Stomach (tissue), 9 donors: ENCODE data around the gene ZRSR2. TPM values are rescaled to one million over a fixed set of nuclear protein-coding genes. Genes with fewer than 3 reads are reported as not detected.

Source experiments
- DNase-seq, 2 donors: peaks; one replicate each; pipeline versions ENCODE4 v3.0.0 to v3.0.0-alpha.2; 2013 to 2019
- H3K27ac ChIP-seq, 5 donors: fragments of 200-600 bp in 4 of 5; sonication (generic) in 4 of 5; one replicate each; pipeline ENCODE4 v1.5.1; 2013 to 2019; ENCODE audit warnings: mild to moderate bottlenecking in 1 of 5, moderate library complexity in 1 of 5
- H3K27me3 ChIP-seq, 3 donors: fragments of 200-600 bp; sonication (generic); one replicate each; pipeline ENCODE4 v1.5.1; 2017 to 2019; ENCODE audit warnings: mixed run types in 1 of 3
- H3K36me3 ChIP-seq, 4 donors: fragments of 200-600 bp; sonication (generic); 1 replicate in 3 of 4; 2 replicates in 1 of 4; pipeline ENCODE4 v1.5.1; 2016 to 2019
- H3K4me1 ChIP-seq, 4 donors: fragments of 200-600 bp; sonication (generic); one replicate each; pipeline ENCODE4 v1.5.1; 2016 to 2019
- H3K4me3 ChIP-seq, 4 donors: fragments of 200-600 bp; sonication (generic) in 3 of 4; one replicate each; pipeline ENCODE4 v1.5.1; 2016 to 2019; ENCODE audit warnings: mild to moderate bottlenecking in 1 of 4
- H3K9me3 ChIP-seq, 4 donors: fragments of 200-600 bp; sonication (generic); one replicate each; pipeline ENCODE4 v1.5.1; 2016 to 2019
- EP300 ChIP-seq: sonication (generic); formaldehyde crosslinking; IDR thresholded peaks from one replicate; pipeline ENCODE4 v1.6.1; 2017; ENCODE audit warnings: antibody characterized with exemption
- POLR2A ChIP-seq, 4 donors: fragments of 450-650 bp; IDR thresholded peaks; one replicate each; pipeline ENCODE4 v1.6.1; 2016; ENCODE audit warnings: antibody characterized with exemption in 4 of 4, control low read depth in 2 of 4, mild to moderate bottlenecking in 1 of 4, moderate library complexity in 1 of 4
- POLR2AphosphoS5 ChIP-seq, 3 donors: sonication (generic); formaldehyde crosslinking; IDR thresholded peaks; one replicate each; pipeline ENCODE4 v1.6.1; 2016; ENCODE audit warnings: antibody characterized with exemption in 3 of 3
- WGBS, 5 donors: extraction: QIAGEN DNeasy Blood & Tissue Kit in 3 of 5; methylation state at CpG; one replicate each; pipeline versions ENCODE4 v1.1.5 to v1.1.7; 2013 to 2018; 5-methylcytosine and 5-hydroxymethylcytosine counted together
- intact Hi-C: fragments of 100-400 bp; cut with DNase I; formaldehyde crosslinking; loops from one replicate; pipeline ENCODE4 v1.15.1; 2023; ENCODE audit warnings: low total_unique reads
- polyA plus RNA-seq, 3 donors: library from polyadenylated mRNA; stranded (reverse); fragments of 200-250 nt; gene quantifications; one replicate each; pipeline ENCODE4 v1.2.3, GENCODE V29; 2013
- total RNA-seq, 5 donors: library from RNA; depleted of rRNA; stranded (reverse); fragments of >200 nt; gene quantifications; one replicate each; pipeline versions ENCODE4 v1.1.0 to v1.2.3, GENCODE V29; 2014 to 2016
- TF ChIP-seq, protein P1 (sequence below), 7 experiments: fragments of 450-650 bp in 4 of 7; fragments of 200-600 bp in 3 of 7; sonication (generic) in 3 of 7; IDR thresholded peaks; one replicate each; pipeline ENCODE4 v1.5.1; 2016 to 2019; ENCODE audit warnings: antibody characterized with exemption in 7 of 7, control low read depth in 2 of 7, mild to moderate bottlenecking in 1 of 7
- donor health status: healthy with polysubstance abuse.
- donor health status: Bipolar disorder and iron deficiency.
- donor health status: healthy.

The ZRSR2 gene
- total and polyA plus RNA-seq, 8 donors: 1.4 to 26.4 (median 14.1) TPM

DNA sequence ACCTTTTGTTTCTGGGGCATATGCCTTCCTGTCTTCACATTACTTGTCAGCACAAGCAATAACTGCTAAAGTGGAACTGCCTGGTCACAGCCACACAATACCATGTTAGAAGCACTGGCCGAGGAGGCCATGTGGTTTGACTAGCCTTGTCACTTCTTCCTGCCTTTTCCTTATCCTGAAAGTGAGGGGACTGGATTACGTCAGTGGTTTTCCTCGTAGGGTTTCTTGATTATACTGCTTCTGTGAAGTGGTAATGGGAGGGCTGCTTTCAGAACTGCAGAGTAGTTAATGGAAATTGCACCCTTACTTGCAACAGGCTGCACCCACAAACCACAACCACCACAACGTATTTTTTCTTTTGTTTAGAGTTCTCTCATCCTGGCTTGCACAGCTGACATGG, 26.6 kb downstream of the ZRSR2 start:
- Histone ChIP-seq H3K36me3 (peaks cover 0 to 99% (median 90%) of the 10 kb centered on the region in 4 donors), H3K27me3 (no peaks in the 10 kb centered on the region), H3K4me3 (no peak overlapping the region), H3K9me3 (no peaks in the 10 kb centered on the region), H3K27ac (no peak overlapping the region), H3K4me1 (no peaks in the 10 kb centered on the region)
- DNase-seq: peak in 1 of 2 donors; percentile 18
- TF ChIP-seq POLR2A (IDR thresholded peaks at IDR 0.05): no peak
- TF ChIP-seq, protein P1, sequence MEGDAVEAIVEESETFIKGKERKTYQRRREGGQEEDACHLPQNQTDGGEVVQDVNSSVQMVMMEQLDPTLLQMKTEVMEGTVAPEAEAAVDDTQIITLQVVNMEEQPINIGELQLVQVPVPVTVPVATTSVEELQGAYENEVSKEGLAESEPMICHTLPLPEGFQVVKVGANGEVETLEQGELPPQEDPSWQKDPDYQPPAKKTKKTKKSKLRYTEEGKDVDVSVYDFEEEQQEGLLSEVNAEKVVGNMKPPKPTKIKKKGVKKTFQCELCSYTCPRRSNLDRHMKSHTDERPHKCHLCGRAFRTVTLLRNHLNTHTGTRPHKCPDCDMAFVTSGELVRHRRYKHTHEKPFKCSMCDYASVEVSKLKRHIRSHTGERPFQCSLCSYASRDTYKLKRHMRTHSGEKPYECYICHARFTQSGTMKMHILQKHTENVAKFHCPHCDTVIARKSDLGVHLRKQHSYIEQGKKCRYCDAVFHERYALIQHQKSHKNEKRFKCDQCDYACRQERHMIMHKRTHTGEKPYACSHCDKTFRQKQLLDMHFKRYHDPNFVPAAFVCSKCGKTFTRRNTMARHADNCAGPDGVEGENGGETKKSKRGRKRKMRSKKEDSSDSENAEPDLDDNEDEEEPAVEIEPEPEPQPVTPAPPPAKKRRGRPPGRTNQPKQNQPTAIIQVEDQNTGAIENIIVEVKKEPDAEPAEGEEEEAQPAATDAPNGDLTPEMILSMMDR (IDR thresholded peaks at IDR 0.05): no peak
- no peak for TF ChIP-seq POLR2AphosphoS5 (IDR thresholded peaks at IDR 0.05)
- no peak for TF ChIP-seq EP300
- WGBS, 5 donors: 43 to 75% (median 69%) methylated on average over 4 of the region's 4 CpGs
- intact Hi-C loops: no loop called here

DNA sequence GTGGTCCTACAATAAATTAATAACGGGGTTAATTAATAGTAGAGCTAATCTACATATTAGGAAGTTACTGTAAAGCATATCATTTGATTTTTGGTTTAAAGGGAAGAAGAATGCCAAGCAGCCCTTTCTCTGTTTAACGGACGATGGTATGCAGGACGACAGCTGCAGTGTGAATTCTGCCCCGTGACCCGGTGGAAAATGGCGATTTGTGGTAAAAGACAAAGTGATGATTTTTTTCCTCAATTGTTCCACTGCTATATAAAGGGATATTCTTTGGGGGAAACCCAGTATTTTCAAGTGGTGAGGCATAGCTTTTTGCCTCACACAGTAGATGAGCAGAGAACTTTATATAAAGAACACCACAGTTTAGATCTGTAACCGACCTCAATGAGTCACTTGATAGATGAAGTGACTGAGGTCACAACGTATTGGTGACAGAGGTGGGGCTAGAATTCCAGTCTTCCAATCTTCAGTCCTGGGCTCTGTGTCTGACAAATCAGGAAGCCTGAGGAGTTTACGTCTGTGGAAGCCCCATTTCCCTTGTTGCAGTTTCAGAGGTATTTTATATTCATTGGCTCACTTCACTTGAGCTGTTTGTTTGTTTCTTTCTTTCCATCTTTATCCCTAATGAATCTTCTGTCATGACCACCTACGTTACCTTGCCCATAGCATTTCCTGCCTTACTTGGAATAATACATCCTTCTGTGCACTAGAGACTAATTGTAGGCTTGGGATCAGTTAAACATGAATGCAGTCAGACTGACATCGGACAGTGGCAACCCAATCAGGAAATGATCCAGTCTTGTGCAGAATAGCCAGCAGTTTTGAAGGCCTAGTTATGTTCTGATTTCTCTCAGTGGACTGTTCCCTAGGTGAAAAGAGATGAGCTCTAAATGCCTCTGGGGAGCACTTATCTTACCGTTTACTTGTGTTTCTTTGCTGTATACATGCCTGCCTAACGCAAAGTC, 30.1 kb downstream of the ZRSR2 start:
- 78 to 85% (median 84%) methylated on average over 14 of the region's 14 CpGs for WGBS, 5 donors
- no peak overlapping the region for H3K27ac ChIP-seq
- peaks cover 0 to 91% (median 85%) of the 10 kb centered on the region in 4 donors for H3K36me3 ChIP-seq
- no peaks in the 10 kb centered on the region for H3K27me3 ChIP-seq
- H3K9me3 ChIP-seq: no peaks in the 10 kb centered on the region
- H3K4me3 ChIP-seq: no peak overlapping the region
- no peaks in the 10 kb centered on the region for H3K4me1 ChIP-seq
- intact Hi-C loops: no loop called here
- no peak for DNase-seq
- TF ChIP-seq, protein P1 (IDR thresholded peaks at IDR 0.05): no peak
- TF ChIP-seq POLR2AphosphoS5 (IDR thresholded peaks at IDR 0.05): no peak
- no peak for TF ChIP-seq EP300
- no peak for TF ChIP-seq POLR2A (IDR thresholded peaks at IDR 0.05)

DNA sequence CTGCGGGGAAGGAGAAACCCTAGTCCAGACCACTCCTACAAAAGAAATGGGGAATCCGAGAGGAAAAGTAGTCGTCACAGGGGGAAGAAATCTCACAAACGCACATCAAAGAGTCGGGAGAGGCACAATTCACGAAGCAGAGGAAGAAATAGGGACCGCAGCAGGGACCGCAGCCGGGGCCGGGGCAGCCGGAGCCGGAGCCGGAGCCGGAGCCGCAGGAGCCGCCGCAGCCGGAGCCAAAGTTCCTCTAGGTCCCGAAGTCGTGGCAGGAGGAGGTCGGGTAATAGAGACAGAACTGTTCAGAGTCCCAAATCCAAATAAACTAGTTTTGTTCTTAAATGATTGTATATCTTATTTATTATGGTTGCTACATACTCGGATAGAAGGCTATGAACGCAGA, 32.6 kb downstream of the ZRSR2 start:
- H3K4me1 ChIP-seq: no peaks in the 10 kb centered on the region
- peaks cover 0 to 78% (median 71%) of the 10 kb centered on the region in 4 donors for H3K36me3 ChIP-seq
- WGBS, 5 donors: 95 to 97% (median 96%) methylated on average over 23 of the region's 23 CpGs
- no peaks in the 10 kb centered on the region for H3K27me3 ChIP-seq
- H3K27ac ChIP-seq: no peak overlapping the region
- intact Hi-C loops: no loop called here
- no peak for DNase-seq
- no peaks in the 10 kb centered on the region for H3K9me3 ChIP-seq
- H3K4me3 ChIP-seq: no peak overlapping the region
- TF ChIP-seq, protein P1 (IDR thresholded peaks at IDR 0.05): no peak
- TF ChIP-seq EP300 (no peak), POLR2AphosphoS5 (IDR thresholded peaks at IDR 0.05) (no peak), POLR2A (IDR thresholded peaks at IDR 0.05) (no peak)

DNA sequence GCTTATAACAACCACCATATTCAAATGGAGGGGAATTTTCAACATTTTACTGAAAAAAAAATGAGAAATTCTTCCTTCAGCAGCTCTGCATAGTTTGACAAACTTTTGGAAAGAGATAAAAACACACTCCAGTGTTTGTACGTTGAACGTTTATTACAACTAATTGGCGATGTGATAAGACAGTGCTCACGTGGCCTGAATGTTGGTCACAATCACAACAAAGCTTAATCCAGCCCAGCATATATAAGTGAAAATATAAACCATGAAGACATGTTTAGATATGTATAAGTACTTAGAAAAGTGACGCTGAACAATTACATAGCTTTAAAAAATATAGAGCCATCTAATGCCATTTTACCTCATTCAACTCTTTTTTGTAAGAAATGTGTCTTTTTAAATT, 35.7 kb downstream of the ZRSR2 start:
- TF ChIP-seq EP300 (no peak), POLR2A (IDR thresholded peaks at IDR 0.05) (no peak), POLR2AphosphoS5 (IDR thresholded peaks at IDR 0.05) (no peak)
- TF ChIP-seq, protein P1 (IDR thresholded peaks at IDR 0.05): no peak
- intact Hi-C loops: no loop called here
- 44 to 75% (median 57%) methylated on average over 5 of the region's 5 CpGs for WGBS, 5 donors
- Histone ChIP-seq H3K9me3 (no peaks in the 10 kb centered on the region), H3K27me3 (no peaks in the 10 kb centered on the region), H3K27ac (no peak overlapping the region), H3K4me1 (no peaks in the 10 kb centered on the region), H3K4me3 (no peak overlapping the region), H3K36me3 (peaks cover 0 to 51% (median 43%) of the 10 kb centered on the region in 4 donors)
- no peak for DNase-seq
